ENCODE results near the gene LYPD5.
"Not testable (repeated sequence)": the region's sequence is repeated elsewhere in the genome, so short reads cannot be mapped to it uniquely, and the experiment has no call there.

LYPD5 gene, protein sequence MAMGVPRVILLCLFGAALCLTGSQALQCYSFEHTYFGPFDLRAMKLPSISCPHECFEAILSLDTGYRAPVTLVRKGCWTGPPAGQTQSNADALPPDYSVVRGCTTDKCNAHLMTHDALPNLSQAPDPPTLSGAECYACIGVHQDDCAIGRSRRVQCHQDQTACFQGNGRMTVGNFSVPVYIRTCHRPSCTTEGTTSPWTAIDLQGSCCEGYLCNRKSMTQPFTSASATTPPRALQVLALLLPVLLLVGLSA

GRCh38 chr19:43802216-43802951 lies at the start of gene LYPD5:
Gene LYPD5, minus strand, starts transcription at chr19:43802447. Its CDS starts 67 bp downstream, at chr19:43802380.
- no peak for DNase-seq

- DNase-seq = no peak
Observed at GRCh38 chr19:43848821-43849220, 46.6 kb upstream of the LYPD5 start.

- DNase-seq = no peak
Observed at GRCh38 chr19:43847884-43848283, 45.6 kb upstream of the LYPD5 start.

GRCh38 chr19:43847246-43847645 lies 45.0 kb upstream of the LYPD5 start:
- no peak for DNase-seq

DNA sequence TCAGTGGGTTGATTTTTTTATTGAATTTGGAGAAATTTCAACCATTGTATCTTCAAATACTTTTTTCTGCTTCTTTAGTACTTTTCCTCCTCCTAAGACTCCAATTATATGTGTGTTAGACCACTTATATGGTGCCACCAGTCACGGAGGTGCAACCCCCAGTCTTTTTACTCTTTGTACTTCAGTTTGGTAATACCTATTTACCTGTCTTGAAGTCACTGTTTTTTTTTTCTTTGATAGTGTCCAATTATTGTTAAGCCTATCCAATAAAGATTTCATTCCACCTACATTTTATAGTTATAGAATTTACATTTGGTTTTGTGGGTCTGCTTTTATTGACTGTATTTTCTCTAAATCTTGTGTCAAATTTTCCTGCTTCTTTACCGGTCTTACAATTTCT lies 39.8 kb upstream of the LYPD5 start:
- no peak for DNase-seq

- DNase-seq = no peak
Observed at GRCh38 chr19:43839139-43839538, 36.9 kb upstream of the LYPD5 start.

DNA sequence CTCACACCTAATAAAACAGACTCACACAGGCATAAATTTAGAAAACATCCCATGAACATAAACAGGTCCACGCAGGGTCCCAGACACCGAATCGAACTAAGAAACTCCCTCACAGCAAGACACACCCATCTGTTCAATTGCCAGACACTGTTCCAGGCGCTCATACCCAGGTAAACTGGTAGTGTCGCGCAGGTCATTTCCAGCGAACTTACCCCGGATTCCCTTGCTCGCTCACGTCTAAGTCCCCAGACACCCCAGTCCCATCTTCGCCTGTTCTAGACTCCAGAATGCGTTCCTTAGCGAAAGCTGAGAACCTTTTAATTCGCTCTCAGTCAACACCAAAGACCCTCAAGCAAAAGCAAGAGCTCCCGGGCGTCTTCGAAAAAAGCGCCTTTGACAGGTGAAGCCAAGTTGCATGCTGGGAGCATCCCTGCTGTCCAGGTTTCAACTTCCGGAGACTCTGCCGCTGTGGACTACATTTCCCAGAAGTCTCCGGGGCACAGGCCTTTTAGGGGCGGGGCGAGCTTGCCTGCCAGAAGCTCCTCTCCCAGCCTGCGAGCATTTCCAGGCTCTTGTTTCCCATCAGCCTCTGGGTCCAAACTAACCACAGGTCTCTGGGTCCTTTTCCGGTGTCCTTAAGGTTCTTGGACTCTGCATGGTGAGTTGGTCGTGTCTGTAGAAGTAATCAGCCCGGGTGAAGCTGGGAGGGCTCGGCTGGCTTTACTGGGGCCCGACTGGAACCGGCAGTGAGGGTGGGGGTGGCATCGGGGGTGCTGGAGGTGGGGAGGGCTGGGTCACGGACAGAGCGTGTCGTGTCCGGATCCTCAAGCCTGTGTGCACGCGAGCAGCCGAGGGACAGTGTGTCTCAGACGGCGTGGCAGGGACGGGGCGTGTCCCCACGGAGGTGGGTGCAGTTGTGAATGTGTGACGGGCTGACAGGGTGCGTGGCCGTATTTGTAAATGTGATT lies 24.8 kb upstream of the LYPD5 start, which contains the start of gene ZNF283:
TSS of gene ZNF283 (plus strand) at position 535 of the 968 bp plus-strand sequence. CDS start 6,184 bp downstream, outside the sequence.
- DNase-seq = peak; percentile 93 to 97

- not testable (repeated sequence) for DNase-seq
Observed at GRCh38 chr19:43824572-43824971, 22.3 kb upstream of the LYPD5 start.

- not testable (repeated sequence) for DNase-seq
Observed at GRCh38 chr19:43823856-43824255, 21.6 kb upstream of the LYPD5 start.

- no peak for DNase-seq
Observed at GRCh38 chr19:43820884-43821215, 18.6 kb upstream of the LYPD5 start.

DNA sequence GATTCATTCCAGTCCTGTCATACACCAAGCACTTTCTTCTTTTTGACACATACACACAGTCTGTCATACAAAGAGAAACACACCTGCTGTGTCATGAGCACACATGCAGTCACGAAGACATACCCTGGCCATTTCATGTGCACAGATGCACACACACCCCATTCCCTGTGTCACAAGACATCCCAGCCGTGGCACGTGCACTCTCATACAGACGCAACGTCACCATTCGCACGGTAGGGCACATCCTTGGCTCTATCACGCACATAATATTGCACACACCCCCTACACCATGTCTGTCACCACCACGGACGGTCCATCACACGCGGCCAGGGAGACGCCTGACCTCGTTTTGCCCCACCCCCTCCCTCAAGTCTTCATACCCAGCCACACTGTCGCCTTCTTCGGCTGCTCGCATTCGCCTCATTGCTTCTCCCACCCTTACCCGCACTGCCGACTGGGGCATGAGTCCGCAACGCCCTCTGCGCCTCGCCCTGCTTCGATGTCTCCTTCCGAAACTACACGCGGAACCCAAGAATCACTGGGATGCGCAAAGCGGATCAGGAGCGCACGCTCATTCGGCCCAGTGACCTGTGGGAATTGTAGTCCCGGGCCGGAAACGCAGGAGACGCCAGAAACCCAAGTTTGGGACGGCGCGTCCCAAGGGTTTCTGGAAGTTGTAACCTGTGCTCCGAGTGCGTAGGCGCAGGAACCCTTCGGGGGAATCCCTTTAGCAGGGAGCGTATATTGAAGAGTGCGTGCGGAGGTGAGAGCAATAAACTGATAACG lies 18.0 kb upstream of the LYPD5 start:
- DNase-seq = peak in 1 of 2 experiments; percentile 52

DNA sequence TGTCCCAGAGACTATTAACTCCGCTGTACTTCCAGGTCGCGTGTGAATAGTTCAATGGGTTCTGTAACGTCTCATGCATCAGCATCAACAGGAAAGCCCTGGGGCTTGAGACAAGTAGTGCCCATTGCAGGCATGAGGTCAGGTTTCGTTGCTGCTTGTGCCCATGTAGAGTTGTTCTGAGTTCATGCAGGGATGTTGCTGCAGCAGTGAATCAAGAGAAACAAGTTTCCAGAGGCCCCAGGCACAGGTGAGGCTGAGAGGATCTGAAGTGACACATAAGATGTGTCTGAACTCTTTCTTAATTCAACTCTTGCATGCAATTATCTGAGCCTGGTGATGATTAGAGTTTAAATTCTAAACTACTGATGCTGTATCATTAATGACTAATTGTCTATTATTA lies 16.3 kb upstream of the LYPD5 start:
- DNase-seq = no peak

- DNase-seq = not testable (repeated sequence)
Observed at GRCh38 chr19:43817454-43817853, 15.2 kb upstream of the LYPD5 start.

- DNase-seq = no peak
Observed at GRCh38 chr19:43814663-43815352, 12.6 kb upstream of the LYPD5 start.

- no peak for DNase-seq
Observed at GRCh38 chr19:43812688-43813087, 10.4 kb upstream of the LYPD5 start.

- DNase-seq = no peak
Observed at GRCh38 chr19:43812259-43812658, 10.0 kb upstream of the LYPD5 start.

GRCh38 chr19:43811837-43812236 lies 9.6 kb upstream of the LYPD5 start:
- no peak for DNase-seq

- peak in 1 of 2 experiments; percentile 75 for DNase-seq
Observed at GRCh38 chr19:43809762-43810696, 7.8 kb upstream of the LYPD5 start.

DNA sequence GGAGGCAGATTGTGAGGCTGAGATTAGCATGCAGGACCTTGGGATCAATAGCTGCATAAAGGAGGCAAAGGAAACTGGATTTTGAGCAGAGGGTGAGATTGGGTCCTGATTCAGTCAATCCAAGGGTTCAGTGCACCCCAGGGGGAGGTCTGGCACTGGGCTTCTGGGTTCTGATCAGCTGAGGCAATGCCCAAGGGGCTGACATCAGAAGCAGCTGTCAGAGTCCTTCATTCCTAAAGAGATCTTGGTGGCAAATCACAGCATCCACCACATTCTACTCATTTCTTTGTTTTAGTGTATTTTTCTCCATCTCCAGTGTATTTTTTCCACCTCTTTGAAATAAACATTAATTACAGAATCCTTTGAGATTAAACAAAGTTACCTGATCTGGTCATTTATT lies 5.4 kb upstream of the LYPD5 start:
- no peak for DNase-seq

DNA sequence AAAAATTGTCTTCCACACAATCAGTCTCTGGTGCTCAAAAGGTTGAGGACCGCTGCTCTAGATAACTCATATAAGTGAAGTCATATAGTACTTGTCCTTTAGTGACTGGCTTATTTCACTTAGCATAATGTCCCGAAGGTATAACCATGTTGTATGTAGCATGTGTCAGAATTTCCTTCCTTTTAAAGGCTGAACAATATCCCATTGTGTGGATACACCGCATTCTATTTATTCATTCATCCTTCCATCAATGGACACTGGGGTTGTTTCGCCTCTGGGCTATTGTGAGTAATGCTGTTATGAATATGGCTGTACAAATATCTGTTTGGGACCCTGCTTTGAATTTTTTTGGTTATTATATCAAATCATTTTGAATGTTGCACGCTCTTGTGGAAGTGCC lies 4.6 kb upstream of the LYPD5 start:
- peak; percentile 11 to 28 for DNase-seq

- DNase-seq = not testable (repeated sequence)
Observed at GRCh38 chr19:43806401-43806800, 4.2 kb upstream of the LYPD5 start.

All from NCI-H526 (cell line).